ENCODE results near the gene GAS6. TPM values are rescaled to one million over a fixed set of nuclear protein-coding genes. Genes with fewer than 3 reads are reported as not detected.
"Not testable (repeated sequence)": the region's sequence is repeated elsewhere in the genome, so short reads cannot be mapped to it uniquely, and the experiment has no call there.

The GAS6 gene
- 2.3 TPM for polyA plus RNA-seq (2012; ENCODE audit: insufficient read depth, insufficient read length)

GRCh38 chr13:113863524-113864272 is at the start of gene GAS6:
TSS of gene GAS6 (minus strand) at chr13:113864076. CDS start at chr13:113863920, 156 bp downstream.
- no peak within 1 kb of the TSS for H3K4me3 ChIP-seq (ENCODE audit: low read length)
- DNase-seq (ENCODE audit: low read depth, low spot score): no peak

- DNase-seq (ENCODE audit: low read depth, low spot score): not testable (repeated sequence)
Observed at GRCh38 chr13:113913408-113913807, 49.5 kb upstream of the GAS6 start.

GRCh38 chr13:113912596-113912995 is 48.7 kb upstream of the GAS6 start:
- no peak for DNase-seq (ENCODE audit: low read depth, low spot score)
- H3K4me3 ChIP-seq (ENCODE audit: low read length): no peak overlapping the region

More at GRCh38 chr13:113913408-113913807, 49.5 kb upstream of the GAS6 start:
- H3K4me3 ChIP-seq (ENCODE audit: low read length): not testable (repeated sequence)

GRCh38 chr13:113907635-113908617 is 44.0 kb upstream of the GAS6 start:
- DNase-seq (ENCODE audit: low read depth, low spot score): no peak
- no peak overlapping the region for H3K4me3 ChIP-seq (ENCODE audit: low read length)

GRCh38 chr13:113906571-113906970 is 42.7 kb upstream of the GAS6 start:
- no peak overlapping the region for H3K4me3 ChIP-seq (ENCODE audit: low read length)
- no peak for DNase-seq (ENCODE audit: low read depth, low spot score)

GRCh38 chr13:113905942-113906341 is 42.1 kb upstream of the GAS6 start:
- DNase-seq (ENCODE audit: low read depth, low spot score): no peak
- H3K4me3 ChIP-seq (ENCODE audit: low read length): no peak overlapping the region

- no peak overlapping the region for H3K4me3 ChIP-seq (ENCODE audit: low read length)
- no peak for DNase-seq (ENCODE audit: low read depth, low spot score)
Observed at GRCh38 chr13:113905018-113905417, 41.1 kb upstream of the GAS6 start.

- H3K4me3 ChIP-seq (ENCODE audit: low read length): no peak overlapping the region
- DNase-seq (ENCODE audit: low read depth, low spot score): peak; percentile 45
Observed at GRCh38 chr13:113904411-113904810, 40.5 kb upstream of the GAS6 start.

GRCh38 chr13:113903912-113904311 is 40.0 kb upstream of the GAS6 start:
- no peak for DNase-seq (ENCODE audit: low read depth, low spot score)
- H3K4me3 ChIP-seq (ENCODE audit: low read length): no peak overlapping the region

GRCh38 chr13:113902986-113903775 is 39.3 kb upstream of the GAS6 start:
- H3K4me3 ChIP-seq (ENCODE audit: low read length): no peak overlapping the region
- no peak for DNase-seq (ENCODE audit: low read depth, low spot score)

GRCh38 chr13:113902481-113902880 is 38.6 kb upstream of the GAS6 start:
- DNase-seq (ENCODE audit: low read depth, low spot score): no peak
- no peak overlapping the region for H3K4me3 ChIP-seq (ENCODE audit: low read length)

- DNase-seq (ENCODE audit: low read depth, low spot score): no peak
Observed at GRCh38 chr13:113901642-113902041, 37.8 kb upstream of the GAS6 start.

GRCh38 chr13:113901231-113901630 is 37.4 kb upstream of the GAS6 start:
- no peak overlapping the region for H3K4me3 ChIP-seq (ENCODE audit: low read length)
- DNase-seq (ENCODE audit: low read depth, low spot score): no peak

More at GRCh38 chr13:113901642-113902041, 37.8 kb upstream of the GAS6 start:
- H3K4me3 ChIP-seq (ENCODE audit: low read length): no peak overlapping the region

- H3K4me3 ChIP-seq (ENCODE audit: low read length): no peak overlapping the region
- DNase-seq (ENCODE audit: low read depth, low spot score): no peak
Observed at GRCh38 chr13:113900646-113901045, 36.8 kb upstream of the GAS6 start.

GRCh38 chr13:113898391-113898790 is 34.5 kb upstream of the GAS6 start:
- no peak for DNase-seq (ENCODE audit: low read depth, low spot score)

GRCh38 chr13:113897966-113898365 is 34.1 kb upstream of the GAS6 start:
- H3K4me3 ChIP-seq (ENCODE audit: low read length): no peak overlapping the region
- no peak for DNase-seq (ENCODE audit: low read depth, low spot score)

More at GRCh38 chr13:113898391-113898790, 34.5 kb upstream of the GAS6 start:
- no peak overlapping the region for H3K4me3 ChIP-seq (ENCODE audit: low read length)

GRCh38 chr13:113897161-113897560 is 33.3 kb upstream of the GAS6 start:
- DNase-seq (ENCODE audit: low read depth, low spot score): no peak
- H3K4me3 ChIP-seq (ENCODE audit: low read length): no peak overlapping the region

- DNase-seq (ENCODE audit: low read depth, low spot score): no peak
Observed at GRCh38 chr13:113895436-113895835, 31.6 kb upstream of the GAS6 start.

More at GRCh38 chr13:113895436-113895835, 31.6 kb upstream of the GAS6 start:
- no peak overlapping the region for H3K4me3 ChIP-seq (ENCODE audit: low read length)

All from Jurkat, Clone E6-1 (cell line).